ENCODE measurements around the gene SERPINE3.

The SERPINE3 gene

GRCh38 chr13:51385114-51385513 lies 45.6 kb downstream of the SERPINE3 start:
- no peak overlapping the region for H3K4me3 ChIP-seq (replicated peaks in 1 of 2; ENCODE audit: low read depth in 2 of 2, low read length in 2 of 2)
- DNase-seq (ENCODE audit: low read depth in 2 of 2) = no peak
- TF ChIP-seq CTCF (IDR thresholded peaks at IDR 0.05; ENCODE audit: low read depth, low read length) = no peak

DNA sequence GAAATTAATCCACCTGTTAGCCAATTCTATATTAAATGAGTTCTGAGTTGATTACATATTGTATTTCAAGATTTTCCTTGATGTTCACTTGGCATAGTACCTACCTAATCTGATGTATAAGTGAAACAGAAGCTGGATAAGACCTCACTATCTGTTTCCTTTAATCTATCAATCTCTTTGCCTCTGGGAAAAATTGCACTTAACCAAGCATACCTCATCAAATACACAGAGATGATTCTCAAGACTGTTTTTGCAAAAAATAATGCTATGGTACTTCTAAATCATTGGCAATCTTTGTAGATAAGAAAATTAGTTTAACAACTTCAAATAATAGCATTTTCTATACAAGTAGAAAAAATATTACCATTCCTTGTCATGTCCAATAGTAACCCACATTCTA lies 55.2 kb downstream of the SERPINE3 start:
- no peak for DNase-seq (ENCODE audit: low read depth in 2 of 2)
- no peak for TF ChIP-seq CTCF (IDR thresholded peaks at IDR 0.05; ENCODE audit: low read depth, low read length)
- no peak overlapping the region for H3K4me3 ChIP-seq (replicated peaks in 1 of 2; ENCODE audit: low read depth in 2 of 2, low read length in 2 of 2)

GRCh38 chr13:51396352-51396751 lies 56.9 kb downstream of the SERPINE3 start:
- TF ChIP-seq CTCF (IDR thresholded peaks at IDR 0.05; ENCODE audit: low read depth, low read length) = no peak
- peak in 1 of 2 donors; percentile 48 for DNase-seq (ENCODE audit: low read depth in 2 of 2)
- no peak overlapping the region for H3K4me3 ChIP-seq (replicated peaks in 1 of 2; ENCODE audit: low read depth in 2 of 2, low read length in 2 of 2)

DNA sequence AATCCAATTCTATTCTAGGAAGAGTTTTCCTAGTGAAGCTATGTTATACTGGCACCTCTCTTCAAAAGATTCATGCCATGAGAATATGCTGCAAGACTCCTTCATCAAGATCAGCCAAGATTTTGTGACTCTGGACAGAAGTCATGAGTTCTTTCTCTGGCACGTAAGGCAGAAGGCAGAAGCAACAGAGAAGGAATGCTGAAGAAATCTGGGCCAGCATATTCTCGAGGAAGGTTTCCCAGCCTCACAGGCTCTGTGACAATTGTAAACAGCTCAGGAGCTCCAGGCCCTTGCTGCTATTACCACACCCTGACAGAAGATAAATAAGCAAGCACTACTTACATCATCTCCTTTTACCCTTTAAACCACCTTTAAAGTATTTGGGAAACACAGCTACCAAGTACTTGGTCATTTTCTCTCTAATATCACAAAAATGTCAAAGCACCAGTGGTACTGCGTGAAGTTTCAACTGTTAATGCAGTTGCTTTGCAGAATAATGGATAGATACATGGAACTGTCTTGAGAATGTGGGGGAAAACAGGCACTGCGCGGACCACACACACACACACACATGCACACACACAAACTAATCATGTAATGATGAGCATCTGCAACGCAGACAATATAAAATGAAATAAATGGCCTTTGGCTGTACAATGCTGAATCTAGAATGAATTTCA lies 57.9 kb downstream of the SERPINE3 start:
- no peak for TF ChIP-seq CTCF (IDR thresholded peaks at IDR 0.05; ENCODE audit: low read depth, low read length)
- H3K4me3 ChIP-seq (replicated peaks in 1 of 2; ENCODE audit: low read depth in 2 of 2, low read length in 2 of 2) = no peak overlapping the region
- DNase-seq (ENCODE audit: low read depth in 2 of 2) = peak; percentile 71 to 78

- DNase-seq (ENCODE audit: low read depth in 2 of 2) = no peak
- TF ChIP-seq CTCF (IDR thresholded peaks at IDR 0.05; ENCODE audit: low read depth, low read length) = no peak
Observed at GRCh38 chr13:51405176-51405575, 65.7 kb downstream of the SERPINE3 start.

GRCh38 chr13:51412431-51412830 lies 72.9 kb downstream of the SERPINE3 start:
- DNase-seq (ENCODE audit: low read depth in 2 of 2) = no peak
- no peak overlapping the region for H3K4me3 ChIP-seq (replicated peaks in 1 of 2; ENCODE audit: low read depth in 2 of 2, low read length in 2 of 2)
- TF ChIP-seq CTCF (IDR thresholded peaks at IDR 0.05; ENCODE audit: low read depth, low read length) = no peak

More at GRCh38 chr13:51405176-51405575, 65.7 kb downstream of the SERPINE3 start:
- H3K4me3 ChIP-seq (replicated peaks in 1 of 2; ENCODE audit: low read depth in 2 of 2, low read length in 2 of 2) = no peak overlapping the region
